NCI-H345 (cell line): Measurements from ENCODE around the gene KANSL2.
"Not testable (repeated sequence)": the region's sequence is repeated elsewhere in the genome, so short reads cannot be mapped to it uniquely, and the experiment has no call there.

Source experiments
- DNase-seq: peaks from one replicate; lab custom pipeline; 2025; lab: John Stamatoyannopoulos, UW

The KANSL2 gene, protein sequence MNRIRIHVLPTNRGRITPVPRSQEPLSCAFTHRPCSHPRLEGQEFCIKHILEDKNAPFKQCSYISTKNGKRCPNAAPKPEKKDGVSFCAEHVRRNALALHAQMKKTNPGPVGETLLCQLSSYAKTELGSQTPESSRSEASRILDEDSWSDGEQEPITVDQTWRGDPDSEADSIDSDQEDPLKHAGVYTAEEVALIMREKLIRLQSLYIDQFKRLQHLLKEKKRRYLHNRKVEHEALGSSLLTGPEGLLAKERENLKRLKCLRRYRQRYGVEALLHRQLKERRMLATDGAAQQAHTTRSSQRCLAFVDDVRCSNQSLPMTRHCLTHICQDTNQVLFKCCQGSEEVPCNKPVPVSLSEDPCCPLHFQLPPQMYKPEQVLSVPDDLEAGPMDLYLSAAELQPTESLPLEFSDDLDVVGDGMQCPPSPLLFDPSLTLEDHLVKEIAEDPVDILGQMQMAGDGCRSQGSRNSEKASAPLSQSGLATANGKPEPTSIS

DNA sequence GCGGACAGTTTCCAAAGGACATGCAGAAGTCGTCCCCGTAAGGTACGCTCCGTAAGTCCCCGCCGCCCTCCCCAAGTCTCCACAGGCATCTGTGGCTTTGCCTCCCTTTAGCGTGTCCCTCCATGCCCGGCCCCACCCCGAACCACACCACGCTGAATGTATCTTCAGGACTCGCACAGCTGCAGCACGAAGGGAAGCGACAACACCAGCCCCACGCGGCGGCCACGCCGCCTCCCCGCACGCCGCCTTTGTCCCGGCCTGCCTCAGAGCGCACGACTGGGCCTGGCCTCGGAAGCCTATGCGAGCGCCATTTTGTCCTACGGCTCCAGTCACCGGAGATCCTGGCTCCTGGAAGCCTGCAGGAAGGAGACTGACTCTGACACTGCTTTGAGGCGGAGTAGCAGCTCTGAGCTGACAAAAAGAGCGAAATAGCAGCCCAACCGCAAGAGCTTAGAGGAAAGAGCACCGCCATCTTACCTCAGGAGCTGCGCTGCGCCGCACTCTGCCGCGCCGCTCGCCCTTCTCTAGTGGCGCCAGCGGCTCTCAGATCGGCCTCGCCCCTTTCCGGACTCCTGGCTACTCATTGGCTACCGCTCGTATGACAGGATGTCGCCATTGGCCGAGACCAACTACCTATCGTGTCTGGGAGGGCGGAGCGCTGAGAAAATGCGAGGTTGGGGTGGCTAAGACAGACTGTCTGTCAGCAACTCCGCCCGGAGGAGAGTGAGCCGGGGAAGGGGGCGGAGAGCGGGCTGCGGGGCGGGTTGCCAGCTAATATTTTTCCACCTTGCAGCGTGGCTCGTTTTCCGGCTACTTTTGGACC is at the start of gene KANSL2:
TSS of gene KANSL2 (minus strand) at position 529 of the 823 bp plus-strand sequence. CDS start 606 bp downstream, outside the sequence.
- DNase-seq: peak; percentile 90

DNA sequence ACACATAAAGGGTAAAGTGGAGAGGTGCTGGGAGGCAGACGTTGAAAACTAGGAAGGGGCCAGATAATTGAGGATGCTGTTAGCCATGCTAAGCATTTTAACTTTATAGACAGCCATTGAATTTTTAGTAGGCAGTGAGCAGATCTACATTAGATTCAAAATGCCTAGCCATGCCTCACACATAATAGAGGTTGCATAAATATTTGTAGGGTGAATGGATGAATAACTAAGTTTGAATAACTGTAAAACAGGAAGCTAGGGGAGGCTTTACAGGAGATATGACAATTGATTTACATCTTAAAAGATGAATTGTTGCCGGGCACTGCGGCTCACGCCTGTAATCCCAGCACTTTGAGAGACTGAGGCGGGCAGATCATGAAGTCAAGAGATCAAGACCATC is 46.8 kb upstream of the KANSL2 start:
- no peak for DNase-seq

DNA sequence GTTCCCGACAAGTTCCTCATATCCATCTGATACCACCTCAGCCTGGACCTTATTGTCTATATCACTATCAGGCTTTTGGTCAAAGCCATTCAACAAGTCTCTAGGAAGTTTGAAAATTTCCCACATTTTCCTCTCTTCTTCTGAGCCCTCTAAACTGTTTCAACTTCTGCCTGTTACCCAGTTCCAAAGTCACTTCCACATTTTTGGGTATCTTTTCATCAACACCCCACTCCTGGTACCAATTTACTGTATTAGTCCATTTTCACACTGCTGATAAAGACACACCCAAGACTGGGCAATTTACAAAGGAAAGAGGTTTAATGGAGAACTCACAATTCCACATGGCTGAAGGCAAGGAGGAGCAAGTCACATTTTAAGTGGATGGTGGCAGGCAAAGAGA is 38.7 kb upstream of the KANSL2 start:
- not testable (repeated sequence) for DNase-seq

DNA sequence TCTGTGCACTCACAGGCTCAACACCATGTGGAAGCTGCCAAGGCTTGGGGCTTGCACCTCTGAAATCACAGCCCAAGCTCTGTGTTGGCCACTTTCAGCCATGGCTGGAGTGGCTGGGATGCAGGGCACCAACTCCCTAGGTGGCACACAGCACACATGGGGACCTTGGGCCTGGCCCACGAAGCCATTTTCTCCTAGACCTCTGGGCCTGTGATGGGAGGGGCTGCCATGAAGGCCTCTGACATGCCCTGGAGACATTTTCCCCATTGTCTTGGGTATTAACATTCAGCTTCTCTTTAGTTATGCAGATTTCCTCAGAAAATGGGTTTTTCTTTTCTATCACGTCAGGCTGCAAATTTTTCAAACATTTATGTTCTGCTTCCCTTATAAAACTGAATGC is 38.1 kb upstream of the KANSL2 start:
- DNase-seq: not testable (repeated sequence)

DNA sequence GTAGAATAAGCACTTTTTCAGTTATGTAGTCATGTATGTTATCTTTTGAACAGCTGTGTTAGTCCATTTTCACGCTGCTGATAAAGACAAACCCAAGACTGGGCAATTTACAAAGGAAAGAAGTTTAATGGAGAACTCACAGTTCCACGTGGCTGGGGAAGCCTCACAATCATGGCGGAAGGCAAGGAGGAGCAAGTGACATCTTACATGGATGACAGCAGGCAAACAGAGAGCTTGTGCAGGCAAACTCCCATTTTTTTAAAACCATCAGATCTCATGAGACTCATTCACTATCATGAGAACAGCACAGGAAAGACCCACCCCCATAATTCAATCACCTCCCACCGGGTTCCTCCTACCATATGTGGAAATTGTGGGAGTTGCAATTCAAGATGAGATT is 37.0 kb upstream of the KANSL2 start:
- not testable (repeated sequence) for DNase-seq

DNA sequence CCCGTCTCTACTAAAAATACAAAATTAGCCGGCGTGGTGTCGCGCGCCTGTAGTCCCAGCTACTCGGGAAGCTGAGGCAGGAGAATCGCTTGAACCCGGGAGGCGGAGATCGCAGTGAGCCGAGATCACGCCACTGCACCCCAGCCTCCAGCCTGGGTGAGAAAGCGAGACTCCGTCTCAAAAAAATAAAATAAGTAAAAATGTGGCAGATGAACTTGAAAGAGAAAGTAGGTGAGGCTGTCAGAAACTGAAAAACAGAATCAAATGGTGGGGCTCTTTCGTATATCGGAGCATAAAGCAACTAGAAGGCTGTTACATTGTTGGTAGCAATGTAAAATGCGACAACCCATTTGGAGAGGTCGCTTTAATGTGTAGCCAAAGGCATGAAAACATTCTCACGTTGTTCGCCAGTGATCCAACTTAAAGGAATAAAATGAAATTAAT is 35.2 kb upstream of the KANSL2 start:
- DNase-seq: no peak

DNA sequence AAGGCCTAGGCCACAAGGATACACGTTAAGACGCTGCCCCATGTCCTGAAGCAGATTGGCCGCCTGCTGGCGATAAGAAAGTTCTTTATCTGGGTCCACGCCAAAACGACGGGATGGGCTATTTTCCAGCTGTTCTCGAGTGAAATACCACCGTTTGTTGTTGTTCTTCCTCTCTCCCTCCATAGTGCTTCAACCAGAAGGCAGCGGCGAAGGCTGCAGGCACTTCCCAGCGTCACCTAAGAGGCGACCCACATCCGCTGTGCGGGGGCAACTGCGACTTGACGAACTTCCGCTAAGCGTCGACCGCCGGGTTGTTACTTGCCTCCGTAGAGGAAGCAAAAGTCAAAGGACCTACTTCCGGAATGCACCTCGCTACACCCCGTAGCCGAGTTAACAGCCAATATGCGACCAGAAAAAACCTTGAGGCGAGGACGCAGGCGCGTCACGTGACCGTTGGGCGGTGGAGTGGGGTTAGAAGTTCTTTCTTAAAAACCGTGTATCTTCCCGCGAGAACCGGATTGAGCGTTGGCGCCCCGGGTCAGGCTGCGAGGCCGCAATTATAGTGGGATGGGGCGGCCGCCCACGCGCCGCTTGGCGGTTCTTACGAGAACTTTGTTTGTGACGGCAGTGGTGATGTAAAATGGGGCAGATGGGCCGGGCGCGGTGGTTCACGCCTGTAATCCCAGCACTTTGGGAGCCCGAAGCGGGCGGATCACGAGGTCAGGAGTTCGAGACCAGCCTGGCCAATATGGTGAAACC is 34.6 kb upstream of the KANSL2 start, which contains the start of gene CCNT1:
TSS of gene CCNT1 (minus strand) at position 215 of the 759 bp plus-strand sequence. CDS start at position 183, 32 bp downstream.
- peak; percentile 90 for DNase-seq

DNA sequence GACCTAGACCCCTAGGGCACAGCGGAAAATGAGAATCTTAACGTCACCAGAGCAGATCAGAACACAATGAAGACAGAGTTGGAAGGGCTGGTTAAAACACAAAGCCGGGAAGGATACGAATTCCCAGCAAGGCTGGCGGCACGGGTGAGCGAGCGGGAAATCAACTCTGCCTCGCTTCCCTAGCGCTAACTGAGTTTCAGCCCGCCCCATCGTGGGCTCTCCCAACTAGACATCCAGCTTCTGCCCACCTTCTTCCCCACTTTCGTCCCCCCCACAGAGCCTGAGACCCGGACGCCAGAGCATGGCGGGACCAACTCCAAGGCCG is 34.1 kb upstream of the KANSL2 start:
- DNase-seq: peak; percentile 25

DNA sequence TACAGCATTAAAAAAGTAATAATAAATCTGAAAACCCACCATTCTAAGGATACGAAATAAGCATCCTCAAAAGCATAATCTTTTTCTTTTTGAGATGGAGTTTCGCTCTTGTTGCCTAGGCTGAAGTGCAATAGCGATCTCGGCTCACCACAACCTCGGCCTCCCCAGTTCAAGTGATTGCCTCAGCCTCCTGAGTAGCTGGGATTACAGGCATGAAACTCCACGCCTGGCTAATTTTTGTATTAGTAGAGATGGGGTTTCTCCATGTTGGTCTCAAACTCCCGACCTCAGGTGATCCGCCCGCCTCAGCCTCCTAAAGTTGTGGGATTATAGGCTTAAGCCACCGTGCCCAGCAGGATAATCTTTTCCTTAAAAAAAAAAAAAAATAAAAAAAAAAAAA is 30.2 kb upstream of the KANSL2 start:
- no peak for DNase-seq

DNA sequence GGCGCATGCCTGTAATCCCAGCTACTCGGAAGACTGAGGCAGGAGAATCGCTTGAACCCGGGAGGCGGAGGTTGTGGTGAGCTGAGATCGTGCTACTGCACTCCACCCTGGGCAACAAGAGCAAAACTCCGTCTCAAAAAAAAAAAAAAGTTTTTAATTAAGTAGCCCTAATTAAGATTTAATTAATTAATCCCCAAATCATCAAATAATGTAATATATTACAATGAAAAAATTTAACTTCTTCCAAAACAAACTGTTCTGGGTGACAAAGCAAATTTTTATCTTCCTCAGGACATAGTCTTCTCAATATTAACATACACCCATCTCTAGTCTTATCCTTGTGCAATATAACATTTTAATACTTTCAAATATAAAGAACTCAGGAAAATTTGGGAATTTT is 16.8 kb upstream of the KANSL2 start:
- DNase-seq: not testable (repeated sequence)

DNA sequence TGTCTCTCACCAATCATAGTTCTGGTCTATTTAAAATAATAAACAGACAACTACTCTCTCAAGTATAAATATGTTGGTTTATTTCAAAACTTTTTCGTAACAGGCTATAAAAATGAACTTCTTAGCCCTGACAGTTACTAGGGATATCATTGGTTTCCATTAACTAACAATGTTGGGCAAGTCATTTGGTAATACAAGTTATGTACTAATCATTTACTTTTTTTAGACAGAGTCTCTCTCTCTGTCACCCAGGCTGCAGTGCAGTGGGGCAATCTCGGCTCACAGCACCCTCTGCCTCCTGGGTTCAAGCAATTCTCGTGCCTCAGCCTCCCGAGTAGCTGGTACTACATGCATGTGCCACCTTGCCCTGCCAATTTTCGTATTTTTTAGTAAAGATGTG is 14.6 kb upstream of the KANSL2 start:
- no peak for DNase-seq

DNA sequence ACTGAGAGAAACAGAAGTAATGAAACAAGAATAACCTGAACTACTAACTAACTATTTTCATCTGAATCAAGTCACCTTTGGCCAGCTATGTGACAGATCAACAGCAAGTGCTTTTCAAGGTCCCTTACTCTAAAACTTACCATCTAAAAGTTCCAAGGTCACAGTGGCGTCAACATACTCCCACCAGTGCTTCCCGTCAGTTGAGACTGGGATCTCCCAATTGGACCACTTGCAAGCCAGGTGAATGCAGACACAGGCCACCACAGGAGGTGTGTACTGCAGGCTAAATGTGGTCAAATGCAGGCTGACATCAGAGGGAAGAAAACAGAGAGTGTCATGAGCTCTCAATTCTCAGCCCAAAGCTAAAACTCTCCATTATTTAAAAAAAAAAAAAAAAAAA is 13.8 kb upstream of the KANSL2 start:
- DNase-seq: no peak

DNA sequence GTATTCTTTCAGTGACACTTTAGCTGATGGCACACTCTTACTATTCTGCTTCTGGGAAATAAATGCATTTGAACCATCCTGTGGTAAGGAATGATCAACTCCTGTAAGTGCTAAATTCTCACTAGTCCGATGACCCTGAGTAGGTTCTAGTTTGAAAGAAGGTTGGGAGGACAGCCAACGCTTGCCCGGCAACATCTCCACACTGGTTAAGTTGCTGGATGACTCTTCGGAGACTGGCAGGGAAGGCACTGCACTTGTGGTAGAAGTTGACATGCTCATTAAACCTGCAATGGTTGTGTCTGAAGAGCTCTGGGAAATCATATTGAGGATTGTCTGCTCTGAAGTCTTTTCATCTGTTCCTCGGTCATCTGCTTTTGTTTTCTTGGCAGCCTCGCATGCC is 12.0 kb upstream of the KANSL2 start:
- DNase-seq: no peak

DNA sequence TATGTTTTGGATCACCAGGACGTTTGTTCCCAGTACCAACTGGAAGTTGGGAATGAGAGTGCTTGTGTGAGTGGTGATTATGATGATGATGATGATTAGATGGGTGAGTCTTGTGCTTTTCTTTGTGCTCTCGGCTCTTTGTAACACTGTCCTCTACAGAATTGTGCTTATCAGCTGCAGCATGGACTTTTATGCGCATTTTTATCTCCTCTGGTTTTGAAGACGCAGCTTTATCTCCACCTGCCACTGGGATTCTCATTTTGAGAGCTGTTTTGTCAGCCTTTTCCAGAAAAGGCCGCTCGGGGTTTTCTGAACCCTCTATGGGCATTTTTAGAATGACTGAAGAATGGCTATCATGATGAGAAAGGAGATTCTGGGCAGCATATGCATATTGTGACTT is 11.5 kb upstream of the KANSL2 start:
- DNase-seq: no peak

DNA sequence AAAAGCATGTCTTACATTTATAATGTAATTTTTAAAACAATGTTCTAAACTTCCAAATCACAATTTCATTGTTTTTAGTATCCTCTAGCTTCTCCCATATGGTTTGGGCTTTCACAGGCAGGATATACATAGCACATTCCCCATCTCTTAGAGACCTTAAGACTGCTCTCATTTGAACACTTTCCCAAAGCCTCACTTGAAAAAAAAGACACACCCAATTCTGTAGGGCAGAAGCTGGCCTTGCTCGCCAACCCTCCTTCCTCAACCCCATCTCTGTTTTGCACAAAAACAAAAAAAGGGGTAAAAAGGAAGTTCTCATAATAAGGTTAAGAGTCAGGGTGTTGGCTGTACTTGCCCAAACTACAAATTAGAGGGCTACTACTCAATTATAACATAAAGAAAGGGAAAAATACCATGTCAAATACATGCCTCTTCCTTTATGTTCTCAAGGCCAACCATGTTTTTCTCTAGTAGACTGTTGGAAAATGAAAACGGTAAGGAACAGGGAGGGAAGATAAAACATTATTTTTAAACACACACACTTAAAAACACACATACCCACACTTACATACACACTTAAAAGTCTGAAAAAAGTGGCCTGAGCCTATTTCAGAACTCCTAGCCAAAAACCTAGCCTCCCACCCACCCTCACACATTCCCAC is 9.9 kb upstream of the KANSL2 start:
- no peak for DNase-seq

DNA sequence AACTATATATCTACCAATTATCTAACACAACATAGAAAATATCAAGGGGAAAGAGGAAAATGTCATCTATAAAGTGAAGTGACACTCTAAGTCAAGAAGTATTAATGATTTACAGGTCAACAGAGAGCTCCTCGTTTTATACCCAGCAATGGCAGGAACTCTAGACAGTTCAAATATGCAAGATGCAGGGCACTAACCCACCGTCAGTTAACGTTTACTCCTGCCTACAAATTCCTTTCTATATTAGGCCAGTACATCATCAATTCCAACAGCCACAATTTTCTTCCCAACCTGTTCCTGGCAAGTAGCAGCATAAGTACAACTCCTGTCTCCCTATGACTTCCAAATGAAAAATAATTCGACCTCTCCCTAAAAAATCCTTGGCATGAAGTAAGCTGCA is 9.0 kb upstream of the KANSL2 start:
- no peak for DNase-seq

DNA sequence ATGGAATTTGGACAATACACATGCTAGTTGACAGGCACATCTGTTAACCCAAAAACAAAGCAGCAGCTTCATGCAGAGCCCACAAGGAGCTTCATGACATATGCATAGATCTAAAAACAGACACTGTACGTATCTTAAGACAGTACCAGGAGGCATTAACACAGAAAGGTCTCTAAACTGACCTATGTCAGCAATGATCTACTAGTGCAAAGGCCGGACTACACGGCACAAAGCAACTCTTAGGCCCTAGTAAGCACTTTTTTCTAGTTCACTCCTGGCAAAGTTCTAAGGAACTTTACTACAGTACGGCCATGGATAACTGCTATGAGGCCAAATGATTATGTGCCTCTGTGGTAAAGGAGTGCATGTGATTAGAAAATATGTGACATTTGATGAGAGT is 8.4 kb upstream of the KANSL2 start:
- DNase-seq: no peak

DNA sequence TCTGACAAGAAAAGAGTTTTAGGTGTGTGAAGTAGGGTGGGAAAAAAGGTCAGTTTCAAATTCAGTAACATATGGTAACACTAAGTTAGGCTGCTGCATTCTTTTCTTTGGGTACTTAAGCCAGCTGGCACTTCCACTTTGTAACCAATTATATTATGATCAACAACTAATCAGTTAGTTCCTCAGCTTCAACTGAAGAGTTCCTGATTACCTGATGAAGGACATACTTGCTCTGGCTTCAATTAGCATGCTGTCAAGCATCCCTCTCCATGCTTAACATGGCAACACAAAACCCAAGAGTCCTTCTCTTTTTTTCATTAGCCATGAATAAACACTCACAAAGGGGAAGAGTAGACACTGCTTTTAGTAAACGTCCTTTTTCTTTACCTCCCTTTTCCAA is 6.8 kb upstream of the KANSL2 start:
- no peak for DNase-seq

DNA sequence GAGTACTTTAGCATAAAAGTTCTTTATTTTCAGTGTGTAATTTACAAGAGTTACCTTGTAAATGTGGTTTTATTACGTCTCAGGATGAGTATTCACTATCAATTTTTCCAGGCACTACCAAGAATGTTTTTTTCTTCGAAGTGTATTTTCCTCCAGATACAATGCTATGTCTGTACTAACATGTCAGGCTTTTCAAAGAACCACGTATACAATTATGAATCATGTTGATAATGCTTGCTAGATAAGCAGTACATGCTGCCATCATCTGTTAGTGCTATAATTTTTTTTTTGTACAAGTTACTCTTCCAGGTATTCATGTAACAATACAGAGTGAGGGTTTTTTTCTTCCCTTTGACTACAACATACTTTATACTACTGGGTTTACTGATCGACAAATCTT is 5.6 kb upstream of the KANSL2 start:
- DNase-seq: no peak

DNA sequence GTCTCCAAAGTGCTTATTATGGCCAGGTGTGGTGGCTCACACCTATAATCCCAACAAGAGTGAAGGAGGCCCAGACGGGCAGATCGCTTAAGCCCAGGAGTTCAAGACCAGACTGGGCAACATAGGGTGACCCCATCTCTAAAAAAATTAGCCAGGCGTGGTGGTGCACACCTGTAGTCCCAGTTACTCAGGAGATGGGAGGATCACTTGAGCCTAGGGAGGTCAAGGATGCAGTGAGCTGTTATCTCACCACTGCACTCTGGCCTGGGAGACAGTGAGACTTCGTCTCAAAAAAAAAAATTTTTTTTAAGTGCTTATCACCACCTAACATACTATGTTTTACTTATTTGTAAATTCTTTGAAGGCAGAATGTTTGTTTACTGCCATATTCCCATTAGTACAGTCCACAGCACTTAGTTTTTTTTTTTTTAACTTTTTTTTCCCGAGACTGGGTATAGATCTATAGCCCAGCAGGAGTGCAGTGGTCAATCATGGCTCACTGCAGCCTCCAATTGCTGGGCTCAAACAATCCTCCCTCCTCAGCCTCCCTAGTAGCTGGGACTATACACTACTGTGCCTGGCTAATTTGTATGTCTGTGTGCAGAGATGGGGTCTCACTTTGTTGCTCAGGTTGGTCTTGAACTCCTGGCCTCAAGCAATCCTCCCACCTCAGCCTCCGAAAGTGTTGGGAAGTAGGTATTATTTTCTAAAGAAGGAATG is 4.7 kb upstream of the KANSL2 start:
- no peak for DNase-seq

DNA sequence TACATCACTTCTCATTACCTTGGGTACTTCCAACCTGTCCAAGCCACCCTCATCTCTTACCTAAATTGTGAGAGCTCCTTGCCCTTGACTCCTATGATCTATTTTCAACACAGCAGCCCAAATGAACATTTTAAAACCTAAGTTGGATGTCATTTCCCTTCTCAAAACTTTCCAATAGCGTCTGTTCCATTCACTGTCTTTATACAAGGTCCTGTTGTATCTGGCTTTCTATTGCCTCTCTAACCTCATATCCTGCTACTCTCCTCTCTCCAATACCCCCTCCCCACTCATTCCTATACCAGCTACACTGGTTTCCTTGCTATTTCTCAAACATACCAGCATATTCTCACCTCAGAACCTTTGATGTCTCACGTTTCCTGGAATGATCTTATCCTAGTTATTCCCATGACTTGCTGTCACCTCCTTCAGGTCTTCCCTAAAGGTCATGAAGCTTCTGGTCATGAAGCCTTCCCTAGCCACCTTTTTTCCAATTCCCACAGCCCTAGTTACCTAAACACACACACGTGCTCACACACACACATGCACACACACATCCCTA is 4.1 kb upstream of the KANSL2 start:
- no peak for DNase-seq
